ENCODE measurements around the gene ZP2. TPM values are rescaled to one million over a fixed set of nuclear protein-coding genes. Genes with fewer than 3 reads are reported as not detected.

The ZP2 gene
- total RNA-seq = not detected in 2 replicates

GRCh38 chr16:21211486-21211885 lies at the start of gene ZP2:
ZP2 (minus strand) TSS chr16:21211574; CDS start chr16:21211547, 27 bp downstream.

DNA sequence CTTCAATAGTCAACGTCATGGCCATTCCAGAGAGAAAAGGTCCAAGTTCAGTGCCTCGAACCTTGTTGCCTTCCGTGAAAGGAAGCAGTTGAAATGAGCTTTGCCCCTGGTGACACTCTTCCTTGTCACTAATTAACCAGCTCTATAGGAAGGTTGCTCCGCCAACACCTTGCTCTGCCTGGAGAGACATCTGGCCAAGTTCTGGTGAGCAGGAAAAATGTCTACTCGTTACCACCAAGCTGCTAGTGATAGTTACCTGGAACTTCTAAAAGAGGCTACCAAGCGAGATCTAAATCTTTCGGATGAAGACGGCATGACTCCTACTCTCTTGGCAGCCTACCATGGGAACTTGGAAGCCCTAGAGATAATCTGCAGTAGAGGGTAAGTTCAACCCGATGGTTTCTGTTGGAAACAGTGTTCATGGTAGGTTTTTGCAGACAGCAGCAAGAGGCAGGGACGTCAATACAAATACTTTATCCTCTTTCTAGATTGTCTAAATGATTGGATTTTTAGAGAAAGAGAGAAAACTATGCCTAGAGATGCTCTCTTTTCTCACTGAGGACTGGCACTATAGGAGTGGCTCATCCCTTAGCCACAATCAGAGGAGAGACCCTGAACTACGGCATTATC lies 22.3 kb upstream of the ZP2 start, which contains the start of gene ANKS4B:
ANKS4B (plus strand) TSS at position 179 of the 630 bp plus-strand sequence; CDS start at position 218, 39 bp downstream.

GRCh38 chr16:21158208-21159110 lies 52.9 kb downstream of the ZP2 start, which contains the start of gene LDAF1:
LDAF1 (plus strand) TSS chr16:21158674; CDS start chr16:21161183, 2,509 bp downstream.

DNA sequence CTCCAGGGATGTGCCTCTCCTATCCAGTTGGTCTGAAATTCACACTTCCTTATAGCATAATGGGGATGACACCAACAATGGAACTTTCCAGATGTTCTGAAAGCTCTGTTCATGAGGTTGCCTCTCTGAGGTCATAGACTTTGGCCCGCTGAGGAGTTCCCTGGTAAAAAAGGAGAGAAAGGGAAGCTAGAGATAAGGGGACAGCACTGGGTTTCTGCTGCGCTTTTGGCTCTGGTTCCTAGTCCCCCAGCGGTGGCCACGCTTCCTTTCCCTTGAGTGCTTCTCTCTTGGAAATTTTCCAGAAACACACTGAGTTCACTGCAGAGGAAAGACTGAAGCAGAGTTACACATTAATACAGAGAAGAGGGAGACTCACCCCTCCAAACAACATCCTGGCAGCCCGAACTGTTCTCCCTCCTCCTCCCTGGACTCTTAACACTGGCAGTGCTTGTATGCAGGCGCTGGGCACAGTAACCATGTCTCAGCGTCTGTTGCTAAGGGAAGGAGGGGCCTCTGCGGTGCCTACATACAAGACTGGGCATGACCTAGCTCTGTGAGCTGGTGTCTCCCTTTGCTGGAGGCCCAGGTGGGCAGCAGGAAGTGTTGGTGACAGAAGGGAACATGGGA lies 60.9 kb downstream of the ZP2 start, which contains the start of gene DNAH3:
DNAH3 (minus strand) TSS at position 472 of the 627 bp plus-strand sequence. CDS start 527 bp downstream, outside the sequence.

Other genes starting within 250 kb of the ZP2 start
- gene DNAH3, start 60.7 kb downstream of the ZP2 start, total RNA-seq = not detected in 2 replicates
- gene LDAF1, start 52.9 kb downstream of the ZP2 start, total RNA-seq = 42.1 and 83.8 TPM in 2 replicates
- gene ANKS4B, start 22.1 kb upstream of the ZP2 start, total RNA-seq = not detected in 2 replicates
- gene CRYM, start 66.7 kb upstream of the ZP2 start, total RNA-seq = 0.14 and 0.18 TPM in 2 replicates

All from smooth muscle cell of bladder (primary cell).